ENCODE results near the gene NSL1.

The NSL1 gene

GRCh38 chr1:212762234-212762633 is 29.3 kb downstream of the NSL1 start:
- no peak overlapping the region for H3K4me3 ChIP-seq (ENCODE audit: low read depth, low read length)
- DNase-seq (ENCODE audit: low read depth) = no peak
- TF ChIP-seq CTCF (conservative IDR thresholded peaks at IDR 0.05; ENCODE audit: low read depth, low read length) = no peak

GRCh38 chr1:212760126-212760823 is 31.3 kb downstream of the NSL1 start:
- peak; percentile 55 for TF ChIP-seq CTCF (conservative IDR thresholded peaks at IDR 0.05; ENCODE audit: low read depth, low read length)
- DNase-seq (ENCODE audit: low read depth) = no peak
- no peak overlapping the region for H3K4me3 ChIP-seq (ENCODE audit: low read depth, low read length)

- H3K4me3 ChIP-seq (ENCODE audit: low read depth, low read length) = no peak overlapping the region
- TF ChIP-seq CTCF (conservative IDR thresholded peaks at IDR 0.05; ENCODE audit: low read depth, low read length) = no peak
- no peak for DNase-seq (ENCODE audit: low read depth)
Observed at GRCh38 chr1:212759683-212760082, 31.9 kb downstream of the NSL1 start.

- TF ChIP-seq CTCF (conservative IDR thresholded peaks at IDR 0.05; ENCODE audit: low read depth, low read length) = no peak
- no peak for DNase-seq (ENCODE audit: low read depth)
- H3K4me3 ChIP-seq (ENCODE audit: low read depth, low read length) = no peak overlapping the region
Observed at GRCh38 chr1:212754680-212755079, 36.9 kb downstream of the NSL1 start.

GRCh38 chr1:212754193-212754592 is 37.4 kb downstream of the NSL1 start:
- no peak for TF ChIP-seq CTCF (conservative IDR thresholded peaks at IDR 0.05; ENCODE audit: low read depth, low read length)
- DNase-seq (ENCODE audit: low read depth) = no peak
- no peak overlapping the region for H3K4me3 ChIP-seq (ENCODE audit: low read depth, low read length)

GRCh38 chr1:212753749-212754148 is 37.8 kb downstream of the NSL1 start:
- DNase-seq (ENCODE audit: low read depth) = no peak
- no peak overlapping the region for H3K4me3 ChIP-seq (ENCODE audit: low read depth, low read length)
- no peak for TF ChIP-seq CTCF (conservative IDR thresholded peaks at IDR 0.05; ENCODE audit: low read depth, low read length)

- no peak for DNase-seq (ENCODE audit: low read depth)
- H3K4me3 ChIP-seq (ENCODE audit: low read depth, low read length) = peak overlapping the region; percentile 14
- TF ChIP-seq CTCF (conservative IDR thresholded peaks at IDR 0.05; ENCODE audit: low read depth, low read length) = no peak
Observed at GRCh38 chr1:212752934-212753497, 38.6 kb downstream of the NSL1 start.
